ENCODE data around the gene CH25H. TPM values are rescaled to one million over a fixed set of nuclear protein-coding genes. Genes with fewer than 3 reads are reported as not detected.

Gene CH25H
- polyA plus RNA-seq, 1 donor (not counting 4 experiments of a cell fraction or from before 2014, with no cell fraction given): 0.37 TPM

DNA sequence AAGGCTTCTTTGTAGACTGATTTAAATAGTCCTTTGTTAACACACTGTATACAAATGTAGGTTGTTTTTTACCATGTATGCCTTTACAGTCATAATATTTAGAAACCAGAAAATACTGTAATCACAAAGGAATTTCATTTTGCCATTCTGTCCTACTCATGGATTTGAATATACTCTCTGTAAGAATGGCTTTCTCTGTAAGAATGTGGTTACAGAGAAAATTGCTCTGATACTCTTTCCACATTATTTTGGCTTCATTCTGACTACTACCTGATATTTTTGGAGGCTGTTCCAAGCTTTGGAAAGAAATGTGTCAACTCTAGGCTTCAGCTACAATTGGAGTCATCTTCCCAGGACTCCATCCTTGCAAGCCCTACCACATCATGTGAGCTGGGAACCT, 23.5 kb downstream of the CH25H start:
- no peaks in the 10 kb centered on the region for H3K36me3 ChIP-seq (ENCODE audit: control insufficient read depth in 2 of 2, extremely low read depth in 1 of 2, insufficient read depth in 2 of 2, low read length in 2 of 2)
- no peaks in the 10 kb centered on the region for H3K79me2 ChIP-seq (ENCODE audit: control insufficient read depth, insufficient read depth, low read length)
- H3K9ac ChIP-seq (ENCODE audit: control insufficient read depth, extremely low read depth, insufficient read depth, low read length): no peak overlapping the region
- no peak overlapping the region for H3K27ac ChIP-seq (ENCODE audit: control insufficient read depth, insufficient read depth, low read length)
- TF ChIP-seq, protein P1, sequence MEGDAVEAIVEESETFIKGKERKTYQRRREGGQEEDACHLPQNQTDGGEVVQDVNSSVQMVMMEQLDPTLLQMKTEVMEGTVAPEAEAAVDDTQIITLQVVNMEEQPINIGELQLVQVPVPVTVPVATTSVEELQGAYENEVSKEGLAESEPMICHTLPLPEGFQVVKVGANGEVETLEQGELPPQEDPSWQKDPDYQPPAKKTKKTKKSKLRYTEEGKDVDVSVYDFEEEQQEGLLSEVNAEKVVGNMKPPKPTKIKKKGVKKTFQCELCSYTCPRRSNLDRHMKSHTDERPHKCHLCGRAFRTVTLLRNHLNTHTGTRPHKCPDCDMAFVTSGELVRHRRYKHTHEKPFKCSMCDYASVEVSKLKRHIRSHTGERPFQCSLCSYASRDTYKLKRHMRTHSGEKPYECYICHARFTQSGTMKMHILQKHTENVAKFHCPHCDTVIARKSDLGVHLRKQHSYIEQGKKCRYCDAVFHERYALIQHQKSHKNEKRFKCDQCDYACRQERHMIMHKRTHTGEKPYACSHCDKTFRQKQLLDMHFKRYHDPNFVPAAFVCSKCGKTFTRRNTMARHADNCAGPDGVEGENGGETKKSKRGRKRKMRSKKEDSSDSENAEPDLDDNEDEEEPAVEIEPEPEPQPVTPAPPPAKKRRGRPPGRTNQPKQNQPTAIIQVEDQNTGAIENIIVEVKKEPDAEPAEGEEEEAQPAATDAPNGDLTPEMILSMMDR (optimal IDR thresholded peaks at IDR 0.05 in 1 of 3, IDR thresholded peaks at IDR 0.05 in 1 of 3, conservative IDR thresholded peaks at IDR 0.05 in 1 of 3; ENCODE audit: extremely low read depth in 1 of 3, insufficient read depth in 2 of 3, low read length in 3 of 3): no peak
- no peak for TF ChIP-seq EZH2 (IDR thresholded peaks at IDR 0.05; ENCODE audit: low read length)
- FAIRE-seq: no peak
- no peaks in the 10 kb centered on the region for H3K9me3 ChIP-seq (ENCODE audit: control insufficient read depth, low read depth, low read length)
- H3K4me1 ChIP-seq (ENCODE audit: control insufficient read depth, extremely low read depth, insufficient read depth, low read length): no peaks in the 10 kb centered on the region
- H3K4me3 ChIP-seq (ENCODE audit: control insufficient read depth in 2 of 3, extremely low read depth in 1 of 3, insufficient read depth in 2 of 3, low read depth in 1 of 3, low read length in 3 of 3): no peak overlapping the region
- H3K27me3 ChIP-seq (ENCODE audit: control insufficient read depth, extremely low read depth, insufficient read depth, low read length): no peaks in the 10 kb centered on the region
- no peak for DNase-seq (ENCODE audit: low read depth, low spot score)
- no peak overlapping the region for H3K4me2 ChIP-seq (ENCODE audit: control insufficient read depth, extremely low read depth, insufficient read depth, low read depth, low read length)
- dilution Hi-C loops (cut with MboI; ENCODE audit: extremely low pct_ligation_motif_present, low sequenced_read_pairs): no loop called here
- H2AFZ ChIP-seq (ENCODE audit: control insufficient read depth, low read length): no peak overlapping the region
- H3K9me1 ChIP-seq (ENCODE audit: control insufficient read depth, extremely low read depth, insufficient read depth, low read length): no peaks in the 10 kb centered on the region
- no peaks in the 10 kb centered on the region for H4K20me1 ChIP-seq (ENCODE audit: control insufficient read depth, extremely low read depth, insufficient read depth, low read length)

DNA sequence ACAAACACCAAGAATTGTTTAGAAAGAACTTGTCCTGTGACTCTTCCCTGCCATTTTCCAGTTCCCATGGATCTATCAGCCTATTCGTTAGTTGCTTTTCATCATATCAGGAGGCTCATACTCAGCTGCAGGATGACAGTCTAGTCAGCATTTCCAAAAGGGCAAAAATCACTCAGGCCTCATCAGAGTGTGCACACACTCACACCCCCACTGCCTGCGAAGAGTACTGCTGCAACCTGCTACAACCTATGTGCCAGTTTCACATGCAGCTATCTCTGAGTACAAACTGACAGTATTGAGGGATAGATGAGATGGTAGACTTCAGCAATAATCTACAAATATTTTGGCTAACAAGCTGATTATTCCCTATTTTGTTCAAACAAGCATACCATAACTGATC, 24.2 kb downstream of the CH25H start:
- no peak for FAIRE-seq
- TF ChIP-seq, protein P1 (optimal IDR thresholded peaks at IDR 0.05 in 1 of 3, IDR thresholded peaks at IDR 0.05 in 1 of 3, conservative IDR thresholded peaks at IDR 0.05 in 1 of 3; ENCODE audit: extremely low read depth in 1 of 3, insufficient read depth in 2 of 3, low read length in 3 of 3): no peak
- dilution Hi-C loops (cut with MboI; ENCODE audit: extremely low pct_ligation_motif_present, low sequenced_read_pairs): no loop called here

More for the DNA sequence above, 24.2 kb downstream of the CH25H start:
- Histone ChIP-seq H3K9me1 (ENCODE audit: control insufficient read depth, extremely low read depth, insufficient read depth, low read length) (no peaks in the 10 kb centered on the region), H3K4me1 (ENCODE audit: control insufficient read depth, extremely low read depth, insufficient read depth, low read length) (no peaks in the 10 kb centered on the region), H3K27ac (ENCODE audit: control insufficient read depth, insufficient read depth, low read length) (no peak overlapping the region), H3K4me3 (ENCODE audit: control insufficient read depth in 2 of 3, extremely low read depth in 1 of 3, insufficient read depth in 2 of 3, low read depth in 1 of 3, low read length in 3 of 3) (no peak overlapping the region), H3K9me3 (ENCODE audit: control insufficient read depth, low read depth, low read length) (no peaks in the 10 kb centered on the region), H3K27me3 (ENCODE audit: control insufficient read depth, extremely low read depth, insufficient read depth, low read length) (no peaks in the 10 kb centered on the region), H3K9ac (ENCODE audit: control insufficient read depth, extremely low read depth, insufficient read depth, low read length) (no peak overlapping the region), H3K4me2 (ENCODE audit: control insufficient read depth, extremely low read depth, insufficient read depth, low read depth, low read length) (no peak overlapping the region), H4K20me1 (ENCODE audit: control insufficient read depth, extremely low read depth, insufficient read depth, low read length) (no peaks in the 10 kb centered on the region), H3K36me3 (ENCODE audit: control insufficient read depth in 2 of 2, extremely low read depth in 1 of 2, insufficient read depth in 2 of 2, low read length in 2 of 2) (no peaks in the 10 kb centered on the region), H2AFZ (ENCODE audit: control insufficient read depth, low read length) (no peak overlapping the region), H3K79me2 (ENCODE audit: control insufficient read depth, insufficient read depth, low read length) (no peaks in the 10 kb centered on the region)
- no peak for DNase-seq (ENCODE audit: low read depth, low spot score)
